H9 (cell line): ENCODE data around the gene KIR3DL1. TPM values are rescaled to one million over a fixed set of nuclear protein-coding genes. Genes with fewer than 3 reads are reported as not detected.

Source experiments
- DNase-seq: peaks from one replicate; pipeline ENCODE4 v3.0.0-alpha.2; 2017
- H2AFZ ChIP-seq: one replicate; pipeline ENCODE4 v1.6.1; 2013; ENCODE audit warnings: mild to moderate bottlenecking, low read length, control low read depth, moderate library complexity
- H2AK5ac ChIP-seq: 2 replicates; pipeline ENCODE4 v1.6.1; 2013; ENCODE audit warnings: low read length, control low read depth, mixed read lengths; ENCODE audit not compliant: insufficient read length
- H2BK120ac ChIP-seq: one replicate; pipeline ENCODE4 v1.6.1; 2013; ENCODE audit warnings: low read depth, mild to moderate bottlenecking, low read length, control low read depth, inconsistent platforms; ENCODE audit not compliant: poor library complexity, severe bottlenecking
- H2BK12ac ChIP-seq: 2 replicates; pipeline ENCODE4 v1.6.1; 2013; ENCODE audit warnings: low read length, control low read depth, mixed read lengths, low read depth; ENCODE audit not compliant: insufficient read length
- H2BK15ac ChIP-seq: 2 replicates; pipeline ENCODE4 v1.6.1; 2013; ENCODE audit warnings: low read depth, low read length, control low read depth
- H2BK20ac ChIP-seq: one replicate; pipeline ENCODE4 v1.6.1; 2013; ENCODE audit warnings: low read depth, mild to moderate bottlenecking, low read length, control low read depth, inconsistent platforms; ENCODE audit not compliant: poor library complexity, severe bottlenecking
- H2BK5ac ChIP-seq: 2 replicates; pipeline ENCODE4 v1.6.1; 2013; ENCODE audit warnings: low read length, control low read depth, mixed read lengths; ENCODE audit not compliant: insufficient read length
- H3K14ac ChIP-seq: 2 replicates; pipeline ENCODE4 v1.6.1; 2013; ENCODE audit warnings: low read length, control low read depth; ENCODE audit not compliant: insufficient read depth
- H3K18ac ChIP-seq: 2 replicates; pipeline ENCODE4 v1.6.1; 2013; ENCODE audit warnings: low read depth, mild to moderate bottlenecking, mixed read lengths, low read length, control low read depth; ENCODE audit not compliant: insufficient read length
- H3K23ac ChIP-seq: 2 replicates; pipeline ENCODE4 v1.6.1; 2013; ENCODE audit warnings: low read length, control low read depth, mixed read lengths, low read depth; ENCODE audit not compliant: insufficient read length
- H3K23me2 ChIP-seq: 2 replicates; pipeline ENCODE4 v1.6.1; 2013; ENCODE audit warnings: low read depth, mild to moderate bottlenecking, mixed read lengths, low read length, control low read depth; ENCODE audit not compliant: insufficient read length, poor library complexity, severe bottlenecking
- H3K27ac ChIP-seq: 2 replicates; pipeline ENCODE4 v1.5.1; 2013; ENCODE audit warnings: low read length, control low read depth, mixed read lengths, low read depth; ENCODE audit not compliant: insufficient read length
- H3K27me3 ChIP-seq: 2 replicates; pipeline ENCODE4 v1.6.1; 2013; ENCODE audit warnings: low read length, control low read depth, inconsistent platforms; ENCODE audit not compliant: insufficient read depth
- H3K4ac ChIP-seq: 2 replicates; pipeline ENCODE4 v1.6.1; 2013; ENCODE audit warnings: low read depth, mild to moderate bottlenecking, control low read depth, inconsistent platforms, low read length, moderate library complexity
- H3K4me1 ChIP-seq: 2 replicates; pipeline ENCODE4 v1.6.1; 2013; ENCODE audit warnings: low read length, control low read depth, inconsistent platforms; ENCODE audit not compliant: insufficient read depth
- H3K4me2 ChIP-seq: 2 replicates; pipeline ENCODE4 v1.6.1; 2013; ENCODE audit warnings: low read length, control low read depth, mixed read lengths; ENCODE audit not compliant: insufficient read length, insufficient read depth
- H3K56ac ChIP-seq: 2 replicates; pipeline ENCODE4 v1.6.1; 2013; ENCODE audit warnings: low read depth, mild to moderate bottlenecking, mixed read lengths, low read length, control low read depth; ENCODE audit not compliant: insufficient read length
- H3K79me1 ChIP-seq: 2 replicates; pipeline ENCODE4 v1.6.1; 2013; ENCODE audit warnings: low read depth, mild to moderate bottlenecking, moderate library complexity, low read length, control low read depth, inconsistent platforms; ENCODE audit not compliant: insufficient read depth, poor library complexity, severe bottlenecking
- H3K79me2 ChIP-seq: 2 replicates; pipeline ENCODE4 v1.6.1; 2013; ENCODE audit warnings: low read length, control low read depth, inconsistent platforms; ENCODE audit not compliant: insufficient read depth
- H3K9ac ChIP-seq: 2 replicates; pipeline ENCODE4 v1.6.1; 2013; ENCODE audit warnings: low read length, control low read depth, mixed read lengths; ENCODE audit not compliant: insufficient read length; ENCODE audit errors: extremely low read depth
- H3K9me3 ChIP-seq: one replicate; pipeline ENCODE4 v1.6.1; 2013; ENCODE audit warnings: low read depth, low read length, inconsistent platforms; ENCODE audit not compliant: control insufficient read depth
- H3T11ph ChIP-seq: one replicate; pipeline ENCODE4 v1.6.1; 2013; ENCODE audit warnings: mild to moderate bottlenecking, low read length, control low read depth, inconsistent platforms
- H4K20me1 ChIP-seq: one replicate; pipeline ENCODE4 v1.6.1; 2013; ENCODE audit not compliant: control insufficient read depth, insufficient read length, insufficient read depth
- H4K5ac ChIP-seq: 2 replicates; pipeline ENCODE4 v1.6.1; 2013; ENCODE audit warnings: low read depth, mild to moderate bottlenecking, mixed read lengths, low read length, control low read depth; ENCODE audit not compliant: insufficient read length
- H4K8ac ChIP-seq: replicated peaks from 2 replicates; pipeline ENCODE4 v1.6.1; 2013; ENCODE audit warnings: low read length, control low read depth, mixed read lengths, low read depth; ENCODE audit not compliant: insufficient read length
- H4K91ac ChIP-seq: 2 replicates; pipeline ENCODE4 v1.6.1; 2013; ENCODE audit warnings: low read depth, mild to moderate bottlenecking, moderate library complexity, mixed read lengths, low read length, control low read depth; ENCODE audit not compliant: insufficient read length
- H3K27ac Mint-ChIP-seq, 3 experiments: 2 replicates in 2 of 3; 3 replicates in 1 of 3; pipeline ENCODE4 v1.8.0; 2020 to 2021; ENCODE audit warnings: mixed read lengths in 3 of 3, mild to moderate bottlenecking in 1 of 3, moderate library complexity in 1 of 3
- H3K27me3 Mint-ChIP-seq: 2 replicates; pipeline ENCODE4 v1.8.0; 2021; ENCODE audit warnings: low read depth, mild to moderate bottlenecking, moderate library complexity, mixed read lengths
- H3K36me3 Mint-ChIP-seq, 3 experiments: 2 replicates in 2 of 3; 3 replicates in 1 of 3; pipeline ENCODE4 v1.8.0; 2020 to 2021; ENCODE audit warnings: low read depth in 3 of 3, mixed read lengths in 3 of 3; ENCODE audit not compliant: insufficient read depth in 1 of 3
- H3K4me1 Mint-ChIP-seq, 2 experiments: 2 replicates each; pipeline ENCODE4 v1.8.0; 2020; ENCODE audit warnings: mixed read lengths in 2 of 2
- H3K4me3 Mint-ChIP-seq, 2 experiments: 2 replicates in 1 of 2; 3 replicates in 1 of 2; pipeline ENCODE4 v1.8.0; 2020 to 2021; ENCODE audit warnings: mild to moderate bottlenecking in 2 of 2, mixed read lengths in 2 of 2, moderate library complexity in 1 of 2
- H3K9me3 Mint-ChIP-seq, 2 experiments: 2 replicates in 1 of 2; 3 replicates in 1 of 2; pipeline ENCODE4 v1.8.0; 2020; ENCODE audit warnings: mild to moderate bottlenecking in 2 of 2, mixed read lengths in 2 of 2, moderate library complexity in 1 of 2
- CTCF ChIP-seq: fragments of 200-600 bp; sonication (generic); conservative IDR thresholded peaks from 3 replicates; pipeline ENCODE4 v1.8.0; 2021; ENCODE audit warnings: antibody characterized with exemption, mild to moderate bottlenecking
- WGBS: extraction: QIAGEN DNeasy Blood & Tissue Kit; methylation state at CpG from one replicate; pipeline ENCODE4 v1.1.7; 2013; ENCODE audit warnings: missing lambda C conversion rate, low lambda C conversion rate, mixed read lengths; ENCODE audit not compliant: insufficient read length; ENCODE audit errors: extremely low coverage; 5-methylcytosine and 5-hydroxymethylcytosine counted together
- total RNA-seq: library from RNA; stranded (reverse); gene quantifications from 2 replicates; pipeline ENCODE4 v1.2.1, GENCODE V29; 2021

The KIR3DL1 gene
- total RNA-seq, 1 experiment from 2014 or later, result not detected

GRCh38 chr19:54871696-54872095 is 55.4 kb downstream of the KIR3DL1 start:
- Histone ChIP-seq H4K91ac (no peak overlapping the region), H3K27ac (no peak overlapping the region), H3K27me3 (no peaks in the 10 kb centered on the region)

More at GRCh38 chr19:54871696-54872095, 55.4 kb downstream of the KIR3DL1 start:
- no peaks in the 10 kb centered on the region for H3K79me1 ChIP-seq
- no peak overlapping the region for H3K4ac ChIP-seq
- no peak overlapping the region for H3K18ac ChIP-seq
- H4K5ac ChIP-seq, result no peak overlapping the region
- H3K56ac ChIP-seq, result no peak overlapping the region
- peaks cover 0 to 4% of the 10 kb centered on the region in 2 experiments; a peak in 2 of 4 replicates for H3K4me1 Mint-ChIP-seq
- no peaks in the 10 kb centered on the region for H3K23me2 ChIP-seq
- H4K20me1 ChIP-seq, result no peaks in the 10 kb centered on the region
- no peak overlapping the region for H2BK20ac ChIP-seq
- no peak overlapping the region for H3K14ac ChIP-seq
- H3K4me2 ChIP-seq, result no peak overlapping the region
- H3K9ac ChIP-seq, result no peak overlapping the region
- H3K27me3 Mint-ChIP-seq, result peaks cover 23% of the 10 kb centered on the region
- TF ChIP-seq CTCF, result no peak
- H4K8ac ChIP-seq, result no peak overlapping the region
- no peak overlapping the region for H2BK15ac ChIP-seq
- H2BK5ac ChIP-seq, result no peak overlapping the region
- H3T11ph ChIP-seq, result no peak overlapping the region
- no peak overlapping the region for H3K23ac ChIP-seq
- H3K9me3 Mint-ChIP-seq, result peaks cover 55 to 91% of the 10 kb centered on the region in 2 experiments
- no peaks in the 10 kb centered on the region for H3K79me2 ChIP-seq
- H3K4me3 Mint-ChIP-seq, result no peak overlapping the region
- H3K36me3 Mint-ChIP-seq, result peaks cover 4 to 13% (median 4%) of the 10 kb centered on the region in 3 experiments; a peak in 4 of 7 replicates
- H3K27ac Mint-ChIP-seq, result no peak overlapping the region
- no peaks in the 10 kb centered on the region for H3K9me3 ChIP-seq
- H2BK12ac ChIP-seq, result no peak overlapping the region
- WGBS, result no CpG with 5 or more reads among the region's 3 CpGs
- H2AFZ ChIP-seq, result no peak overlapping the region
- DNase-seq, result no peak
- H2AK5ac ChIP-seq, result no peak overlapping the region
- H3K4me1 ChIP-seq, result no peaks in the 10 kb centered on the region
- H2BK120ac ChIP-seq, result no peak overlapping the region
